Activated CD8-positive, alpha-beta memory T cell treated with anti-CD3 and anti-CD28 coated beads, Interleukin-2, amount 50 U/mL, for 4 hours (primary cell): ENCODE measurements around the gene TRIM46.
A peak's percentile ranks its signal among the peaks of the same experiment; 100 is the strongest.

Experiments used
- DNase-seq: peaks from one replicate; pipeline ENCODE4 v3.0.0-alpha.2; 2020

Gene TRIM46

GRCh38 chr1:155173478-155174323 is at the start of gene TRIM46:
TRIM46 (plus strand) TSS chr1:155173849; CDS start chr1:155173967, 118 bp downstream.
- DNase-seq = peak; percentile 69

- DNase-seq = no peak
Observed at GRCh38 chr1:155124503-155125463, 48.9 kb upstream of the TRIM46 start.

GRCh38 chr1:155125511-155125945 is 48.1 kb upstream of the TRIM46 start:
- DNase-seq = no peak

- DNase-seq = no peak
Observed at GRCh38 chr1:155125946-155126555, 47.6 kb upstream of the TRIM46 start.

- DNase-seq = peak; percentile 35
Observed at GRCh38 chr1:155126556-155127104, 47.0 kb upstream of the TRIM46 start.

- DNase-seq = peak; percentile 47
Observed at GRCh38 chr1:155127105-155127966, 46.3 kb upstream of the TRIM46 start, which contains the start of gene EFNA1. EFNA1 (plus strand) TSS chr1:155127876; CDS start chr1:155127978, 102 bp downstream.

- no peak for DNase-seq
Observed at GRCh38 chr1:155127967-155128754, 45.5 kb upstream of the TRIM46 start.

GRCh38 chr1:155128755-155129473 is 44.7 kb upstream of the TRIM46 start:
- no peak for DNase-seq

- no peak for DNase-seq
Observed at GRCh38 chr1:155130272-155131006, 43.2 kb upstream of the TRIM46 start.

- DNase-seq = no peak
Observed at GRCh38 chr1:155131285-155131684, 42.4 kb upstream of the TRIM46 start.

GRCh38 chr1:155131856-155132255 is 41.8 kb upstream of the TRIM46 start:
- no peak for DNase-seq

- DNase-seq = no peak
Observed at GRCh38 chr1:155133799-155134281, 39.8 kb upstream of the TRIM46 start.

- DNase-seq = no peak
Observed at GRCh38 chr1:155134322-155134721, 39.3 kb upstream of the TRIM46 start.

- peak; percentile 53 for DNase-seq
Observed at GRCh38 chr1:155134880-155135414, 38.7 kb upstream of the TRIM46 start.

GRCh38 chr1:155135415-155136028 is 38.1 kb upstream of the TRIM46 start, which contains the start of gene SLC50A1:
SLC50A1 (plus strand) TSS chr1:155135852; CDS start chr1:155135912, 60 bp downstream.
- DNase-seq = peak; percentile 91

- no peak for DNase-seq
Observed at GRCh38 chr1:155136748-155137147, 36.9 kb upstream of the TRIM46 start.

- no peak for DNase-seq
Observed at GRCh38 chr1:155137154-155137949, 36.3 kb upstream of the TRIM46 start.
